PFSK-1 (cell line): ENCODE data around the gene PRSS27.

Experiments used
- POLR2AphosphoS5 ChIP-seq: IDR thresholded peaks from 2 replicates; pipeline ENCODE4 v1.6.1; 2012; ENCODE audit warnings: low read depth, mild to moderate bottlenecking, control low read depth, low read length, moderate library complexity
- REST ChIP-seq, 2 experiments: IDR thresholded peaks; 2 replicates each; pipeline versions ENCODE4 v1.6.1 to v1.8.0; 2011 to 2012; ENCODE audit warnings: low read depth in 2 of 2, low read length in 2 of 2, control low read depth in 1 of 2, inconsistent platforms in 1 of 2, mild to moderate bottlenecking in 1 of 2, moderate library complexity in 1 of 2; ENCODE audit not compliant: insufficient read depth in 1 of 2
- SIN3A ChIP-seq: IDR thresholded peaks from 2 replicates; pipeline ENCODE4 v1.6.1; 2012; ENCODE audit warnings: mild to moderate bottlenecking, low read length, moderate library complexity, borderline replicate concordance; ENCODE audit not compliant: insufficient read depth
- TAF1 ChIP-seq: IDR thresholded peaks from 2 replicates; pipeline ENCODE4 v1.6.1; 2012; ENCODE audit warnings: low read length, control low read depth, borderline replicate concordance; ENCODE audit not compliant: insufficient read depth

- TF ChIP-seq TAF1 = no peak
- no peak; the same call in 1 of the 2 replicates for TF ChIP-seq POLR2AphosphoS5
- no peak for TF ChIP-seq REST (IDR thresholded peaks at IDR 0.05; ENCODE audit: insufficient read depth in 1 of 2, low read depth in 2 of 2, low read length in 2 of 2)
- TF ChIP-seq SIN3A = no peak
These were observed 49.1 kb upstream of the PRSS27 start for GRCh38 chr16:2769100-2769529.
